Activated naive CD4-positive, alpha-beta T cell treated with anti-CD3 and anti-CD28 coated beads, Interleukin-2, amount 50 U/mL, for 72 hours (primary cell): ENCODE results near the gene TFB2M. TPM values are rescaled to one million over a fixed set of nuclear protein-coding genes. Genes with fewer than 3 reads are reported as not detected.
"Not testable (repeated sequence)": the region's sequence is repeated elsewhere in the genome, so short reads cannot be mapped to it uniquely, and the experiment has no call there.

ENCODE experiments used
- ATAC-seq, 2 donors: fragments of 150-1000 bp; cut with Tn5 transposase; 2 replicates each; pipeline ENCODE4 v1.10.0; 2021; ENCODE audit warnings: mild to moderate bottlenecking in 2 of 2, moderate library complexity in 2 of 2
- DNase-seq, 2 donors: peaks; one replicate each; pipeline ENCODE4 v3.0.0; 2021 to 2022; ENCODE audit warnings: low spot score in 2 of 2
- H3K27ac Mint-ChIP-seq, 2 donors: one replicate each; pipeline ENCODE4 v1.8.0; 2022; ENCODE audit warnings: mild to moderate bottlenecking in 2 of 2, mixed read lengths in 2 of 2
- H3K36me3 Mint-ChIP-seq, 2 donors: one replicate each; pipeline ENCODE4 v1.8.0; 2022; ENCODE audit warnings: mixed read lengths in 2 of 2
- H3K9me3 Mint-ChIP-seq, 2 donors: one replicate each; pipeline ENCODE4 v1.8.0; 2022; ENCODE audit warnings: mixed read lengths in 2 of 2
- total RNA-seq, 2 donors: library from RNA; stranded (reverse); gene quantifications; one replicate each; pipeline ENCODE4 v1.2.3, GENCODE V29; 2022

The TFB2M gene
- total RNA-seq, 2 donors from 2014 or later: 11.9 to 17.6 TPM

DNA sequence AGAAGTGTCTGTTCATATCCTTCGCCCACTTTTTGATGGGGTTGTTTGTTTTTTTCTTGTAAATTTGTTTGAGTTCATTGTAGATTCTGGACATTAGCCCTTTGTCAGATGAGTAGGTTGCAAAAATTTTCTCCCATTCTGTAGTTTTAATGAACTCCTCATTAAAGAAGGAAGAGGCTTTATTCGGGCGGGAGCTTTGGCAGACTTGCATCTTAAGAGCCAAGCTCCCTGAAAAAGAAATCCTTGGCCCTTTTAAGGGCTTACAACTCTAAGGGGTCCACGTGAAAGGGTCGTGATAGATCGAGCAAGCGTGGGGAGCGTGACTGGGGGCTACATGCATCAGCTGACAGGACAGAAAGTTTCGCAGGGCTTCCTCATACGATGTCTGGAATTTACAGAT, 23.9 kb upstream of the TFB2M start:
- ATAC-seq, DNase-seq, H3K9me3 Mint-ChIP-seq: not testable (repeated sequence)
- peaks cover 5 to 35% of the 10 kb centered on the region in 2 donors for H3K36me3 Mint-ChIP-seq
- peak overlapping the region in 1 of 2 donors; percentile 58 for H3K27ac Mint-ChIP-seq

DNA sequence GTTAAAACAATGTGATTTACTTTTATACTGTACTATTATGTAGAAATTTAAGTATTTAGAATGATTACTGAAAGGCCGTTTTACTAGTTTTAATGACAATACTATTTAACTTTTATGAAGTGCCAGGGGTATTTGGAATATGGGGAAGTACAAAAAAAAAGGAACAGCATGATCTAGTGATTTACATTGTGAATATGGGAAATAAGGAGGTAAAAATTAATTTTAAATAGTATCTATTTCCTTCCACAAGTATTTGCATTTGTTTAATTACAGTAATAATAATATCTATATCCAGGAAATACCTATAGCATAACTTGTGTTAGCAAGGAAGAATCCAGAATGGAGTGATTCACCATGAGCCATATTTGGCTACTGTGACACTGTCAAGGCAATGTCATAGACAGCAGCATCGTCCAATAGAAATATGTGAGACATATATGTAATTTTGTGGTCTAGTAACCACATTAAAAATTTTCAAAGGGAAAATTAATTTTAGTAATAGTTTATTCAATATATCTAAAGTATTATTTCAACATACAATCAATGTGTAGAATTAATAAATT, 22.2 kb upstream of the TFB2M start:
- ATAC-seq: no peak
- peaks cover 0 to 4% of the 10 kb centered on the region in 2 donors for H3K9me3 Mint-ChIP-seq
- no peak for DNase-seq
- H3K36me3 Mint-ChIP-seq: peaks cover 12 to 48% of the 10 kb centered on the region in 2 donors
- no peak overlapping the region for H3K27ac Mint-ChIP-seq

DNA sequence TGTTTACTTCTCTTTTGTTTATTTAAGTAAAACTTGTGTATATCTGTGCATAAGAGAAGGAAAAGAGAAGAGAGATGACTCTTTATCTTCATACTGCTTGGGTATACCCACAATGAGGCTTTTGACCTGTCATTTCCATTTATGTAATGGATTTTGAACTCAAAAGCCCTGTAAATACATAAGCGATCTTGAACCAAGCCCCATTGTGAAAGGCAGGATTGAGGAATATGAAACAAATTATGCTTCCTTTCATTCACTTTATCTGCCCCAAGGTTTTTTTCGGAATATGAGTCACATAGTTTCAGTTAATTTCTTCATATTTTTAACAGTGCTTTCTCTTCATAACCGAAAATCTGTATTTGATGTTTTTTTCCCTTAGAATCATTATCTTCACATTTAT, 21.5 kb upstream of the TFB2M start:
- H3K36me3 Mint-ChIP-seq: peaks cover 14 to 51% of the 10 kb centered on the region in 2 donors
- peaks cover 0 to 4% of the 10 kb centered on the region in 2 donors for H3K9me3 Mint-ChIP-seq
- no peak overlapping the region for H3K27ac Mint-ChIP-seq
- ATAC-seq: peak; percentile 50
- no peak for DNase-seq

DNA sequence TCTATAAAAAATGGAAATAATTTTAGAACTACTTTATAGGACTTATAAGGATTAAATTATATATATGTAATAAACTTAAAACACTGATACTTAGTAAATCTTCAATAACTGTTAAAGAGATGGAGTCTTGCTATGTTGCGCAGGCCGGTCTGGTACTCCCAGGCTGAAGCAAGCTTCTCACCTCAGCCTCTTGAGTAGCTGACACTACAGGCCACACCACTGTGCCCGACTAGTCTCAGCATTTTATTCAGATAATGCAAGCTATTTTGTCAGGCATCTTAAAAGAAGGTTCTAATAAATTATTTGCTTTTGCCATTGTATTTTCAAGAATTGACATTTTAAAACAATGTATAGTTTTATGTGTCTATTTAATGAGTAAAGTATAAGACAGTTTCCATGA, 21.0 kb upstream of the TFB2M start:
- no peak for DNase-seq
- H3K9me3 Mint-ChIP-seq: peaks cover 0 to 4% of the 10 kb centered on the region in 2 donors
- H3K27ac Mint-ChIP-seq: no peak overlapping the region
- ATAC-seq: no peak
- H3K36me3 Mint-ChIP-seq: peaks cover 14 to 50% of the 10 kb centered on the region in 2 donors

DNA sequence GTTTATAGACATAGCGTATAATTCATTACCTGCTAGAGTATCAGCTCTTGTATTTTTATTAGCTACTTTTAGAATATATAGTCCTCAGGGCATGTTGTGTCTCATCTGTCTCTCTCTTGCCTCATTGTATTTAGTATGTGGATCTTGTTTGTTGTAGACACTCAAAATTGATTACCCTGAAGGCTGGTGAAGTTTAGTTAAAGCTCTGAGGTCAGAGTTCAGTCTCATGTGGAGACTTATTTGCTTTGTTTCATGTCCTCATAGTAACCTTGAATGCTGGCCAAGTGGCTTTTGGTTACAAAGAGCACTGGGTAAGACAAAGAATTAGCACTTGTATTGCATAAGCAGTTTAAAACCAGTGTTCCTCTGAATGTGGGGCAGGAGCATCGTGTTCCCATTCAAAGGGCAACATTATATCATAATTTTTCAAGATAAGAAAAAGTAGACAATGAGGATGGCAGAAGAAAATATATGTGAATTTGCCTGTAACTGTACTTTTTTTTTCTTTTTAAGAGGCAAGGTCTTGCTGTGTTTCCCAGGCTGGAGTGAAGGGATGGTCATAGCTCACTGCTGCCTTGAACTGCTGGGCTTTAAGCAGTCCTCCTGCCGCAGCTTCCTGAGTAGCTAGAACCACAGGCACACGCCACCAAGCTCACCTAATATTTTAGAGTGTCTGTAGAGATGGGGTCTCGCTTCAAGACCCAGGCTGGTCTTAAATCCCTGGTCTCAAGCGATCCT, 17.6 kb upstream of the TFB2M start:
- ATAC-seq: no peak
- Mint-ChIP-seq H3K9me3 (no peaks in the 10 kb centered on the region), H3K36me3 (peaks cover 9 to 23% of the 10 kb centered on the region in 2 donors)

DNA sequence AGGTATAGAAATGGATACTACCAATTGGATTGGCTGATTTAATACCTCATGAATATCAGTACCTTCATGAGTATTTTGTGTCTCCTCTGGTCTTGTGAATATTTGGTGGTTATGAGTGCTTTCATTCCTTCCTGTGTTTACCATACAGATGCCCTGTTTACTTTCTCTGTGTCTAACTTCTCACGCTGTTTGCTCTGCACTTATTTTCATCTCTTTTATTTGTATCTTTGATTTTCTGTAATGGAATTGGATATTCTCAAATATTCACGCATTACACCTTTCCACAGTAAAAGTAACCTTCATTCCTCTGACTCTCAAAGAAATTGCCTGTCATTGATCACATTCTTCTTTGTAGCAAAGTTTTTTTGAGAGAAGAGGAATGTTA, 17.0 kb upstream of the TFB2M start:
- H3K36me3 Mint-ChIP-seq: peaks cover 9 to 23% of the 10 kb centered on the region in 2 donors
- H3K9me3 Mint-ChIP-seq: no peaks in the 10 kb centered on the region
- DNase-seq: no peak
- peak overlapping the region in 1 of 2 donors; percentile 49 for H3K27ac Mint-ChIP-seq
- ATAC-seq: no peak

More for the DNA sequence above, 17.6 kb upstream of the TFB2M start:
- no peak for DNase-seq
- H3K27ac Mint-ChIP-seq: peak overlapping the region in 1 of 2 donors; percentile 49

DNA sequence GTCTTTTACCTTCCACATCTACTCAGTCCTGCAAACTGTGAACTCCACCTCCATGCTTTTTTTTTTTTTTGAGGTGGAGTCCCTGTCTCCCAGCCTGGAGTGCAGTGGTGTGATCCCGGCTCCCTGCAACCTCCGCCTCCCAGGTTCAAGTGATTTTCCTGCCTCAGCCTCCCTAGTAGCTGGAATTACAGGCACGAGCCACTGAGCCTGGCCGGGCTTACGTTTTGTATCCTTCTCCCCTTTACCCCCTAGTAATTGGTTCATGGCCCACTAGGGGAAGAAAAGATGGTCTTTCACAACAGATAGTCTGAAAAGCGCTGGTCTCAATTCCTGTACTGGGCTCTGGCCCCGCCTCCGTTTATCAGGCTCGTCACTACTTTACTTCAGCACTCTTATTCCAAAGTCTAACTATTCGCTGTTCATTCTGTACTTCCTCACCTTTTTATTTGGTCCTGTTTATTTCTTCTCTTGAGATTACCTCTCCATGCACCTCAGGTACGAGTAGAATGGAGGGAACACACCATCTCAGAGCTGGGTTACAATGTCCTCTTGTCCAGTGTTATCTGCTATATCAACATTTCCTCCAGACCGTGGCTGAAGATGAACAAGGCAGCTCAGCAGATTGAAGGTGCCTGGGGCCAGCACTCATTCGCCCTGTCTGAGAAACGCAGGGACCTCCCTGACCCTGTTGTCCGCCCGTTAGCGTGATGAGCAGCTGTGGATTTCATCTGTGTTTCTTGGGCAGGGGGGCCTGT, 16.4 kb upstream of the TFB2M start:
- peaks cover 9 to 23% of the 10 kb centered on the region in 2 donors for H3K36me3 Mint-ChIP-seq
- ATAC-seq (no peak), DNase-seq (no peak)
- no peaks in the 10 kb centered on the region for H3K9me3 Mint-ChIP-seq
- peak overlapping the region in 1 of 2 donors; percentile 56 for H3K27ac Mint-ChIP-seq

DNA sequence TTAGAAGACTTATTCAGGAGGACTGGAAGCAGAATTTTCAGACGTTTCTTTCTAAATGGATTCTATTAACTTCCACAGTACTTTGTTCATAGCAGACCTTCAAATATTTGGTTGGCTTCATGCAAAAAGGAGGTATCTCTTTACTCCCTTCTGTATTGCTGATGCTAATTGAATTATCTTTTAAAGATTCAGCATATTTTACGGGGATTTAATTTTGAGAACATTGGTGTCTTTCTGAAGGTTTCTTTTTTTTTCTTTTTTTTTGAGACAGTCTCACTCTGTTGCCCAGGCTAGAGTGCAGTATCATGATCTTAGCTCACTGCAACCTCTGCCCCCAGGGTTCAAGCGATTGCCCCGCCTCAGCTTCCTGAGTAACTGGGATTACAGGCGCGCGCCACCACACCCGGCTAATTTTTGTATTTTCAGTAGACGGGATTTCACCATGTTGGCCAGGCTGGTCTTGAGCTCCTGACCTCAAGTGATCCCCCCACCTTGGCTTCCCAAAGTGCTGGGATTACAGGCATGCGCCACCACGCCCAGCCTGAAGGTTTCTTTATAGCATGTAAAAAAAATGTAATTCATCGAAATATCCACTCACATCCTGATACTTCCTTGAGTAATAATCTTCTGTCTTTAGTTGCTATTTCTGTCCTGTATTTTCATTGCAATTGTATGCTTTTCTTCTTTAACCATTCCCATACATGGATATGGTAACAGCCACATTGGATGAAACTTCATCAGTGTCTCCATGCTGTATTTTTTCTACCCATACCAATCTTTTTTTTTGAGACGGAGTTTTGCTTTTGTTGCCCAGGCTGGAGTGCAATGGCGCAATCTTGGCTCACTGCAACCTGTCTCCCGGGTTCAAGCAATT, 14.7 kb upstream of the TFB2M start:
- Mint-ChIP-seq H3K36me3 (peaks cover 9 to 24% of the 10 kb centered on the region in 2 donors), H3K27ac (peak overlapping the region in 1 of 2 donors; percentile 67), H3K9me3 (no peaks in the 10 kb centered on the region)
- DNase-seq: no peak
- no peak for ATAC-seq

DNA sequence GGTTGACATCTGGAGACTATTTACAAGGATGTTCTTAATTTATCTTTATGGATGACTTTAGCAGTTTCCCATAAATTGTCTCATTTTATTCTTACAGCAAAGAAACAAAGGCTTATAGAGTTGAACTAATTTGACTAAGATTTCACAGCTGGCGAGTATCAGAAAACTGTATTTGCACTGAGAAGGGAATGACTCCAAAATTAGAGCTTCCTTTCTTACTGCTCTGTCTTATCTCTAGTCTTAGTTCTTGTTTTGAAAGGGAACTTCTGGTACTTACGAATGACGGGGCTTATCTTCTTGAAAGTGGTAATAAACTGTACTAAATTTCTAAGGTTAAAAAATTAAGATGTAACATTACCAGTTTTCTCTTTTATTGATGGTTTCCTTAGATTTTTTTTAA, 13.8 kb upstream of the TFB2M start:
- DNase-seq (no peak), ATAC-seq (peak in 1 of 2 donors; percentile 66)
- no peaks in the 10 kb centered on the region for H3K9me3 Mint-ChIP-seq
- no peak overlapping the region for H3K27ac Mint-ChIP-seq
- H3K36me3 Mint-ChIP-seq: peaks cover 9 to 31% of the 10 kb centered on the region in 2 donors

DNA sequence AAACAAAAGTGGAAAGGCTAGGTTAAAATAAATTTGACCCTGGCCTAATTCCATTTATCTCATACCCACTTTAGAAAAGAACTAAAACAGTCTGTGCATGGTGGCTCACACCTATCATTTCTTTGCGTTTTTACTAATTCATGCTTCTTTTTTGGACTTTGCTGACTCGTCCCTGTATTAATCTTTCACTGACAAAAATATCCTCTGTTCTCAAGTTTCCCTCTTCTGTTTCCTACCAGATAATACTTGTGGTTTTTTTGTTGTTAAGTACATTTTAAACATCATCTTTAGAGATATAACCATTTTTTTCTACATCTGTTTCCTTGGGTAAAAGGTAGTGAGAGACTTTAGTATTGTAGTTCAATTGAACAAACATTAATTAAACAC, 11.7 kb upstream of the TFB2M start:
- peaks cover 0 to 14% of the 10 kb centered on the region in 2 donors for H3K36me3 Mint-ChIP-seq
- no peaks in the 10 kb centered on the region for H3K9me3 Mint-ChIP-seq
- peak overlapping the region; percentile 75 to 83 for H3K27ac Mint-ChIP-seq
- DNase-seq (no peak), ATAC-seq (peak in 1 of 2 donors; percentile 39)

DNA sequence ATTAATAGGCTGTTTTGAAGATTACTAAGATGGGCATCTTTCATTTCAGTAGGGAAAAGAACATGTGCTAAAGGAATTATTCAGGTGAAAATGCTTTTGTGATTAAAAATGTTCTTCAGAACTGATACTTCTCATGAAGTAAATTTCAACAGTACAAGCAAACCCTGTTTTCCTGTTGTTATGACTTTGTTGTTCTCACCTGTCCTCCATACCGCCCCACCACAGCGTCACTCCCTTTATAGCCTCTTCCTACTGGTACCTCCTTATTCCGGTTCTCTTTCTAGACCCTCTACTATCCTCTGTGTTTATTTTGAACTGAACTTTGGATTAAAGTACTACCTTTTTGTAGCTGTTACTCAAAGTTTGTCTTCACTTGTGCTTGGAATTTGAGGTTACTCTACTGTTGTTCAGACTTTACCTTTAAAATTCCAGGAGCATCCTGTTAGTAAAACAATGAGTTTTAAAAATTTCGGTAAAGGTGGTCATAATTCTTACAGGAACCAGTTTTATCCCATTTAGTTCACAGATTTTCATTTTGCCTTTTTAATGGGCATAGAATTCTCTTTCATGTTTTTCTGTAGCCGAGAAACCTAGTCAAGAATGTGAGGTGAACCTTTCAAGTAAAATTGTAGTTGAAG, 11.1 kb upstream of the TFB2M start:
- Mint-ChIP-seq H3K9me3 (no peaks in the 10 kb centered on the region), H3K27ac (peak overlapping the region; percentile 73 to 75), H3K36me3 (peaks cover 0 to 9% of the 10 kb centered on the region in 2 donors)
- peak in 1 of 2 donors; percentile 77 for ATAC-seq
- DNase-seq: no peak

DNA sequence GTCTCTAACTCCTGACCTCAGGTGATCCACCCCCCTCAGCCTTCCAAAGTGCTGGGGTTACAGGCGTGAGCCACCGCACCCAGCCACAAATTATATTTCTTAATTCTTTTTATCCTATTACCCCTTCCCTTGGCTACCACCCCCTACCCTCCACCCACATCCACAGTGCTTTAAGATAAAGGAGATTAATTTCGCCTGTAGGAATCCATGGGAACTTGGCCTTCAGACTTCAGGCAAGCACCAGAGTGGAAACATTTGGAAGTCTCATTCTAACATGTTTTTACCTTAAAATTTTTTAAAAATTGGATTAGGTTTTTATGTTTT, 10.6 kb upstream of the TFB2M start:
- peaks cover 0 to 8% of the 10 kb centered on the region in 2 donors for H3K36me3 Mint-ChIP-seq
- DNase-seq: no peak
- ATAC-seq: no peak
- no peaks in the 10 kb centered on the region for H3K9me3 Mint-ChIP-seq
- peak overlapping the region in 1 of 2 donors; percentile 75 for H3K27ac Mint-ChIP-seq

DNA sequence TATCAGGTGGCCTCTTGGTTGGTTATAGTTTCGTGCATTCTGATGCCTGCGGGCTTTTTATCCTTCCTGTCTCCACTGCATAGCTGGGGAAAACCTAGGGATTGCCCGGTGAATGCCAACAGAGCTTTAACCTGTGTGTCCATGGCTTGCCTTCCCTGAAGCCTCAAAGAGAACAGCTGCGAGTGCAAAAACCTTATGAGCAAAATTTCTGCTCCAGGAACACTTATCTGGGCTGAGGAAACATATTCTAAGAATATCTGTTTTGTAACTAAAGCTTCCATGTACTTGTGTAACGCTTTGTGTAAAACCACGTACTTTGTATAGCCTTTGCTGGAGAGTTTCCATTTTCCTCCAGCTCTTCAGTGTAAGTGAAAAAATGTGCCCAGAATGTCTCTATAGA, 7.4 kb upstream of the TFB2M start:
- peaks cover 5 to 16% of the 10 kb centered on the region in 2 donors for H3K36me3 Mint-ChIP-seq
- DNase-seq: no peak
- H3K27ac Mint-ChIP-seq: peak overlapping the region; percentile 61 to 65
- no peaks in the 10 kb centered on the region for H3K9me3 Mint-ChIP-seq
- ATAC-seq: no peak

DNA sequence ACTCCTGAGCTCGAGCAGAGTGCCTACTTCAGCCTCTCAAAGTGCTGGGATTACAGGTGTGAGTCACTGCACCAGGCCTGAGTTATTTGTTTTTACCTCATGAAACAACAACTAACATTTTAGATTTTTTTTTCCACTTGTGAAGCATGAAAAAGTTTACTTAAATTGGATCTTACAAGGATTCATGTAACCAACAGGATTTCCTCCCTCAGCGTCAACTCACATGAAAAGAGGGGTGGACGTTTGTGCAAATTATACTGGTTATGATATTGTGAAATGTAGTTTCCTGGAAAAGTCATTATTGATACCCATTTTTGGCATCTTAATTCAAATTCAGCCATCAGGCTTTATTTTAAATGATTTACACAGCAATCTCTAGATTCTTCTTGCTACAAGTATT, 6.7 kb upstream of the TFB2M start:
- Mint-ChIP-seq H3K9me3 (no peaks in the 10 kb centered on the region), H3K36me3 (peaks cover 5 to 16% of the 10 kb centered on the region in 2 donors), H3K27ac (peak overlapping the region; percentile 61 to 65)
- no peak for ATAC-seq
- DNase-seq: no peak

DNA sequence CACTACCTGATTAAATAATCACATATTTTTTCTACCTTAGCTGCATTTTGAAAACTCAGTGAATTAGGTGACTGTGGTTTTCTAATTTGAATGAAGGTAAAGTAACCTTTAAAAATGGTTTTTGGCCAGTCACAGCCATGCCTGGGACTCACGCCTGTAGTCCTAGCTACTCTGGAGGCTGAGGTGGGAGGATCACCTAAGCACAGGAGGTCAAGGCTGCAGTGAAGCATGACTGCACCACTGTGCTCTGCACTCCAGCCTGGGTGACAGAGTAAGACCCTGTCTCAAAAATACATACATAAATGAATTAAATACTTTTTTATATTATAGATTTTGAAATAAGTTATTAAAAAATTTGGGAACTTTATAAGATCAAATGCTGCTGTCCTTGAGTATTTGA, 5.9 kb upstream of the TFB2M start:
- no peak for ATAC-seq
- peak overlapping the region in 1 of 2 donors; percentile 90 for H3K27ac Mint-ChIP-seq
- DNase-seq: no peak
- no peaks in the 10 kb centered on the region for H3K9me3 Mint-ChIP-seq
- H3K36me3 Mint-ChIP-seq: peaks cover 11 to 19% of the 10 kb centered on the region in 2 donors

DNA sequence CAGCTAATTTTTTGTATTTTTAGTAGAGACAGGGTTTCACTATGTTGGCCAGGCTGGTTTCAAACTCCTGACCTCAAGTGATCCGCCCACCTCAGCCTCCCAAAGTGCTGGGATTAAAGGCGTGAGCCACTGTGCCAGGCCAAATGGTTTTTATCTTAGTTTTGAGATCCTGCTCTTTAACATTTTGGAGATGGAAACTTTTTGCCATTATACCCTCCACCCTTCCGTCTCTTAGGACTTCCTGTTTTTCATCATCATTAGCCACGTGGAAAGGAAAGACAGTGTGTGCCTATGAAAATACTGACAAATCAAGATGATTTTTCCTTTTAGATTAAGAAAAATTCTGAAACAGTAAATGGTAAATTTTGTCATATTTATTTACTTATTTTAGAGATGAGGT, 5.2 kb upstream of the TFB2M start:
- not testable (repeated sequence) for H3K9me3 Mint-ChIP-seq, DNase-seq
- peak in 1 of 2 donors; percentile 28 for ATAC-seq
- Mint-ChIP-seq H3K27ac (peak overlapping the region; percentile 86 to 90), H3K36me3 (peaks cover 16 to 22% of the 10 kb centered on the region in 2 donors)
